Cerebellar nuclear complex (tissue), 1 donor: Measurements from ENCODE around the gene NUP62.
"Not testable (repeated sequence)": the region's sequence is repeated elsewhere in the genome, so short reads cannot be mapped to it uniquely, and the experiment has no call there.

Experiments
- DNase-seq, 2 experiments: peaks; one replicate each; lab custom pipeline; 2025; lab: John Stamatoyannopoulos, UW

The NUP62 gene

GRCh38 chr19:49924881-49925210 lies 4.5 kb downstream of the NUP62 start:
- not testable (repeated sequence) for DNase-seq

- no peak for DNase-seq
Measured at GRCh38 chr19:49924004-49924880, 5.1 kb downstream of the NUP62 start.

- DNase-seq, result no peak
Measured at GRCh38 chr19:49923055-49924003, 6.0 kb downstream of the NUP62 start.

GRCh38 chr19:49921871-49922795 lies 7.2 kb downstream of the NUP62 start:
- no peak for DNase-seq

GRCh38 chr19:49920624-49921363 lies 8.5 kb downstream of the NUP62 start:
- DNase-seq, result no peak

GRCh38 chr19:49918089-49918488 lies 11.2 kb downstream of the NUP62 start:
- DNase-seq, result no peak

GRCh38 chr19:49916839-49917733 lies 12.2 kb downstream of the NUP62 start:
- no peak for DNase-seq

- DNase-seq, result no peak
Measured at GRCh38 chr19:49915271-49915670, 14.0 kb downstream of the NUP62 start.

- DNase-seq, result no peak
Measured at GRCh38 chr19:49913720-49914119, 15.6 kb downstream of the NUP62 start.

- DNase-seq, result no peak
Measured at GRCh38 chr19:49912965-49913685, 16.2 kb downstream of the NUP62 start.

GRCh38 chr19:49911381-49912145 lies 17.7 kb downstream of the NUP62 start:
- DNase-seq, result no peak

GRCh38 chr19:49910179-49910578 lies 19.1 kb downstream of the NUP62 start:
- no peak for DNase-seq

GRCh38 chr19:49908480-49909420 lies 20.6 kb downstream of the NUP62 start:
- no peak for DNase-seq

- no peak for DNase-seq
Measured at GRCh38 chr19:49907745-49908446, 21.4 kb downstream of the NUP62 start.

GRCh38 chr19:49906879-49907564 lies 22.3 kb downstream of the NUP62 start:
- no peak for DNase-seq

- DNase-seq, result no peak
Measured at GRCh38 chr19:49904136-49904535, 25.2 kb downstream of the NUP62 start.
